Fibroblast of pulmonary artery (primary cell): Measurements from ENCODE around the gene ARHGEF12.

Experiments
- DNase-seq: peaks from one replicate; pipeline ENCODE4 v3.0.0-alpha.2; 2010; ENCODE audit warnings: low read depth
- H3K4me3 ChIP-seq: replicated peaks from 2 replicates; pipeline ENCODE4 v1.5.1; 2011; ENCODE audit warnings: low read depth, mild to moderate bottlenecking, control low read depth, low read length, moderate library complexity
- TF ChIP-seq, protein P1 (sequence below): IDR thresholded peaks from 2 replicates; pipeline ENCODE4 v1.5.1; 2011; ENCODE audit warnings: mild to moderate bottlenecking, control low read depth, low read length, inconsistent platforms; ENCODE audit errors: missing control alignments

ARHGEF12 gene

GRCh38 chr11:120385110-120385509, 48.9 kb downstream of the ARHGEF12 start:
- no peak overlapping the region for H3K4me3 ChIP-seq
- no peak for DNase-seq
- TF ChIP-seq, protein P1, sequence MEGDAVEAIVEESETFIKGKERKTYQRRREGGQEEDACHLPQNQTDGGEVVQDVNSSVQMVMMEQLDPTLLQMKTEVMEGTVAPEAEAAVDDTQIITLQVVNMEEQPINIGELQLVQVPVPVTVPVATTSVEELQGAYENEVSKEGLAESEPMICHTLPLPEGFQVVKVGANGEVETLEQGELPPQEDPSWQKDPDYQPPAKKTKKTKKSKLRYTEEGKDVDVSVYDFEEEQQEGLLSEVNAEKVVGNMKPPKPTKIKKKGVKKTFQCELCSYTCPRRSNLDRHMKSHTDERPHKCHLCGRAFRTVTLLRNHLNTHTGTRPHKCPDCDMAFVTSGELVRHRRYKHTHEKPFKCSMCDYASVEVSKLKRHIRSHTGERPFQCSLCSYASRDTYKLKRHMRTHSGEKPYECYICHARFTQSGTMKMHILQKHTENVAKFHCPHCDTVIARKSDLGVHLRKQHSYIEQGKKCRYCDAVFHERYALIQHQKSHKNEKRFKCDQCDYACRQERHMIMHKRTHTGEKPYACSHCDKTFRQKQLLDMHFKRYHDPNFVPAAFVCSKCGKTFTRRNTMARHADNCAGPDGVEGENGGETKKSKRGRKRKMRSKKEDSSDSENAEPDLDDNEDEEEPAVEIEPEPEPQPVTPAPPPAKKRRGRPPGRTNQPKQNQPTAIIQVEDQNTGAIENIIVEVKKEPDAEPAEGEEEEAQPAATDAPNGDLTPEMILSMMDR: no peak

DNA sequence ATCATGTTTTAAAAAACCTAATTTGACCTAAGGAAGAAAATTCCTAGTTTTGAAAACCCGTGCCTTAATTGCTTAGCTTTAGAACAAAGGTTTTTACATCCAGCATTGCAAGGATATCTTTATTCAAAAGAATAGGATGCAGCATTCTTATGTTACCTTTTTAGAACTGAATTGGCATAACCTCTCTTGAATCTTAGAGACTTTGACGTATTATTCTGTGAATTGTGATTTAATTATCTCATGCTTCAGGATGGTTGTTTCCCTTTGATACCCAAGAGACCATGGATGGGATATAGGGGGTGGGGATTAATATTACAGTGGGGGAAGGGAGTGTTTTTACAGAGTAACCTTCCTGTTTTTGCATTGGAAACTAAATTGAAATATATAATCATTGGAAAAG, 49.4 kb downstream of the ARHGEF12 start:
- TF ChIP-seq, protein P1: no peak
- no peak for DNase-seq
- H3K4me3 ChIP-seq: no peak overlapping the region

GRCh38 chr11:120386318-120386717, 50.1 kb downstream of the ARHGEF12 start:
- no peak overlapping the region for H3K4me3 ChIP-seq
- TF ChIP-seq, protein P1: no peak
- DNase-seq: no peak

GRCh38 chr11:120386774-120387371, 50.7 kb downstream of the ARHGEF12 start:
- no peak for DNase-seq
- H3K4me3 ChIP-seq: no peak overlapping the region
- TF ChIP-seq, protein P1: no peak

GRCh38 chr11:120388261-120388660, 52.0 kb downstream of the ARHGEF12 start:
- no peak overlapping the region for H3K4me3 ChIP-seq
- TF ChIP-seq, protein P1: no peak
- DNase-seq: no peak

- H3K4me3 ChIP-seq: no peak overlapping the region
- TF ChIP-seq, protein P1: no peak
- DNase-seq: no peak
These were observed 53.7 kb downstream of the ARHGEF12 start for GRCh38 chr11:120389693-120390584.

GRCh38 chr11:120390585-120390922, 54.3 kb downstream of the ARHGEF12 start:
- no peak for DNase-seq
- no peak overlapping the region for H3K4me3 ChIP-seq
- TF ChIP-seq, protein P1: no peak
